Parietal lobe (tissue), 2 donors: ENCODE results near the gene CWH43. TPM values are rescaled to one million over a fixed set of nuclear protein-coding genes. Genes with fewer than 3 reads are reported as not detected.

Source experiments
- small RNA-seq: library from RNA; depleted of rRNA; stranded (forward); fragments of <200 nt; gene quantifications from one replicate; pipeline ENCODE3, GENCODE V24; 2014; ENCODE audit warnings: low replicate concordance
- total RNA-seq: library from RNA; depleted of rRNA; stranded (reverse); fragments of >200 nt; gene quantifications from one replicate; pipeline ENCODE4 v1.2.3, GENCODE V29; 2014

Gene CWH43
- not detected for total RNA-seq

DNA sequence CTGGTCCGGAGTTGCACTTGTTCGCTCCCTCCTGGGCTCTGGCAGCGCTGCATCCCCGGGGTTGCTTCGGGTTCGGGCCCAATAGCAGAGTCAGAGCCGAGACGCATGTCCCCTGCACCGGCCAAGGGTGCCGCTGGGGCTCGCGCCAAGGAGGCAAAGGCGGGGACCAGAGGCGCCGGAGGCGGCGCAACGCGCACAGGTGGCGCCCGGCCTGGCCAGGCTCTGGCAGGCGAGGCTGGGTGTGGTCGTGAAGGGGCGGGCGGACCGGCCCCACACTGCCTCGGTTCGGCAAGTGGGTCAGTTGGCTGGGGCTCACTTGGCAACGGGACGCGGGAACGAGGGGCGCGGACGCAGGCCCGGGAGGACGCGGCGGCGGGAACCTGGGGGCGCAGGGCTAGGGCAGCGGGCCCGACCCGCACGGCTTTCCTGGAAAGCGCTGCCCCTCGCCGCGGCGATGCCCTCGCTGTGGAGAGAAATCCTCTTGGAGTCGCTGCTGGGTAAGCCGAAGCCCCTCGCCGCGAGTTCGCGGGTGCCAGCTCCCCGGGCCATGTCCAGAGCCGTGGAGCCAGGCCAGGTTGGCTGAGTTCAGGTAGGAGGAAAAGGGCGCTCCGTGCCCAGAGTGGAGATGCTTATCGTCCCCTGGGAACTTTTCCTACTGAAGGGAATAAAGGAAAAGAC is at the start of gene CWH43:
Gene CWH43 (plus strand): TSS at position 300 of the 678 bp plus-strand sequence. CDS start 155 bp downstream, at position 455.

Small RNA genes lying within 50 kb of the gene (small RNA-seq; reads per million reads assigned to genes)
- not detected for gene AC020593.1

Other genes starting within 250 kb of the CWH43 start
- 143 TPM for gene FRYL, start 206.0 kb upstream of the CWH43 start, total RNA-seq
- 148 TPM for gene OCIAD1, start 155.2 kb upstream of the CWH43 start, total RNA-seq
- 21.0 TPM for gene OCIAD2, start 79.5 kb upstream of the CWH43 start, total RNA-seq